A549 (cell line): ENCODE results near the gene UBTD2. TPM values are rescaled to one million over a fixed set of nuclear protein-coding genes. Genes with fewer than 3 reads are reported as not detected.

ENCODE experiments used
- ATAC-seq, 2 experiments: fragments of 200-7000 bp in 1 of 2; fragments of >200 bp in 1 of 2; cut with Nextera tagmentation in 1 of 2; cut with Tn5 transposase in 1 of 2; 3 replicates each; pipeline versions ENCODE4 v1.8.0 to v1.9.1; 2018 to 2020; ENCODE audit warnings: mild to moderate bottlenecking in 1 of 2, moderate library complexity in 1 of 2
- CTCF ChIA-PET: fragments of 300-600 bp; sonication (Branson Sonifier 250); formaldehyde crosslinking; extraction: SDS; loops from one replicate; lab custom pipeline; 2021; ENCODE audit warnings: antibody characterized with exemption, inconsistent platforms; lab: Yijun Ruan, JAX
- POLR2A ChIA-PET: fragments of 350-600 bp; formaldehyde crosslinking; extraction: SDS; loops from one replicate; lab custom pipeline; 2021; ENCODE audit warnings: antibody characterized with exemption, inconsistent platforms; lab: Yijun Ruan, JAX
- DNase-seq, 2 experiments: peaks; one replicate each; pipeline versions ENCODE4 v3.0.0 to v3.0.0-alpha.2; 2011 to 2016; ENCODE audit warnings: low read depth in 1 of 2, low spot score in 1 of 2
- FAIRE-seq: peaks from 2 replicates; lab custom pipeline; 2011; peaks lifted over from hg19 to GRCh38; lab: Jason Lieb, UNC
- H3K27ac ChIP-seq, 2 experiments: fragments of >200 bp; sonication (Bioruptor Twin); formaldehyde crosslinking; 3 replicates each; pipeline ENCODE4 v1.5.1; 2016 to 2017
- H3K4me1 ChIP-seq: fragments of >200 bp; sonication (Bioruptor Twin); formaldehyde crosslinking; 3 replicates; pipeline ENCODE4 v1.6.1; 2016
- H3K4me2 ChIP-seq: fragments of >200 bp; sonication (Bioruptor Twin); formaldehyde crosslinking; 3 replicates; pipeline ENCODE4 v1.6.1; 2016
- H3K4me3 ChIP-seq: fragments of >200 bp; sonication (Bioruptor Twin); formaldehyde crosslinking; 3 replicates; pipeline ENCODE4 v1.5.1; 2016
- H3K9me3 ChIP-seq: fragments of >200 bp; sonication (Bioruptor Twin); formaldehyde crosslinking; 3 replicates; pipeline ENCODE4 v1.6.1; 2016
- BHLHE40 ChIP-seq: IDR thresholded peaks from 2 replicates; pipeline ENCODE4 v1.6.1; 2012; ENCODE audit warnings: low read depth, low read length, inconsistent platforms
- CBX2 ChIP-seq: fragments of 200-600 bp; sonication (generic); IDR thresholded peaks from 2 replicates; pipeline ENCODE4 v1.6.1; 2016; ENCODE audit warnings: low read depth, mild to moderate bottlenecking, borderline replicate concordance
- CEBPB ChIP-seq, 2 experiments: fragments of >200 bp in 1 of 2; sonication (Bioruptor Twin) in 1 of 2; formaldehyde crosslinking in 1 of 2; IDR thresholded peaks; 2 replicates each; pipeline ENCODE4 v1.6.1; 2012 to 2016
- CHD2 ChIP-seq: fragments of 150-350 bp; IDR thresholded peaks from 2 replicates; pipeline ENCODE4 v1.6.1; 2014; ENCODE audit warnings: low read length; ENCODE audit not compliant: partially characterized antibody
- CTCF ChIP-seq: fragments of >200 bp; sonication (Bioruptor Twin); formaldehyde crosslinking; IDR thresholded peaks from 3 replicates; pipeline ENCODE4 v1.5.1; 2016
- EHMT2 ChIP-seq: fragments of 200-600 bp; sonication (generic); IDR thresholded peaks from 2 replicates; pipeline ENCODE4 v1.6.1; 2016; ENCODE audit warnings: antibody characterized with exemption, low read depth, mild to moderate bottlenecking, moderate library complexity
- FOSB ChIP-seq: fragments of 250-450 bp; sonication (Bioruptor Pico); IDR thresholded peaks from 2 replicates; pipeline ENCODE4 v1.5.0; 2020; ENCODE audit warnings: mild to moderate bottlenecking, moderate library complexity
- FOSL2 ChIP-seq, 2 experiments: fragments of 450-650 bp in 1 of 2; fragments of >200 bp in 1 of 2; sonication (Bioruptor Twin) in 1 of 2; formaldehyde crosslinking; IDR thresholded peaks; 2 replicates each; pipeline versions ENCODE4 v1.5.0 to v1.6.1; 2016 to 2020; ENCODE audit warnings: mild to moderate bottlenecking in 1 of 2, moderate library complexity in 1 of 2
- FOXS1 ChIP-seq: fragments of 250-450 bp; sonication (Bioruptor Pico); IDR thresholded peaks from 2 replicates; pipeline ENCODE4 v1.5.0; 2020; ENCODE audit warnings: mild to moderate bottlenecking, moderate library complexity
- HDAC2 ChIP-seq: fragments of 200-600 bp; sonication (generic); IDR thresholded peaks from 2 replicates; pipeline ENCODE4 v1.6.1; 2016
- HEYL ChIP-seq: fragments of 250-450 bp; sonication (Bioruptor Pico); IDR thresholded peaks from 2 replicates; pipeline ENCODE4 v1.8.0; 2021; ENCODE audit warnings: mild to moderate bottlenecking, moderate library complexity
- HMGXB4 ChIP-seq: fragments of 250-450 bp; sonication (Bioruptor Pico); IDR thresholded peaks from 2 replicates; pipeline ENCODE4 v1.5.0; 2021; ENCODE audit warnings: mild to moderate bottlenecking, moderate library complexity, borderline replicate concordance
- HOXA7 ChIP-seq: fragments of 250-450 bp; sonication (Bioruptor Pico); IDR thresholded peaks from 2 replicates; pipeline ENCODE4 v1.5.0; 2020; ENCODE audit warnings: mild to moderate bottlenecking, moderate library complexity
- KDM1A ChIP-seq: fragments of 200-600 bp; sonication (generic); IDR thresholded peaks from 2 replicates; pipeline ENCODE4 v1.6.1; 2016; ENCODE audit warnings: low read depth, mild to moderate bottlenecking
- KDM5A ChIP-seq: fragments of 200-600 bp; sonication (generic); IDR thresholded peaks from 2 replicates; pipeline ENCODE4 v1.6.1; 2016; ENCODE audit warnings: antibody characterized with exemption, mild to moderate bottlenecking
- MAZ ChIP-seq: fragments of 150-350 bp; IDR thresholded peaks from 2 replicates; pipeline ENCODE4 v1.6.1; 2014; ENCODE audit warnings: antibody characterized with exemption, low read depth, low read length, borderline replicate concordance
- NPAS2 ChIP-seq: fragments of 250-450 bp; sonication (Bioruptor Pico); IDR thresholded peaks from 2 replicates; pipeline ENCODE4 v1.8.0; 2022; ENCODE audit warnings: mild to moderate bottlenecking, moderate library complexity, borderline replicate concordance
- NR3C1 ChIP-seq: fragments of >200 bp; sonication (Bioruptor Twin); formaldehyde crosslinking; IDR thresholded peaks from 3 replicates; pipeline ENCODE4 v1.6.1; 2017
- POLR2AphosphoS2 ChIP-seq: conservative IDR thresholded peaks from 2 replicates; pipeline ENCODE4 v1.6.1; 2012; ENCODE audit warnings: low read length, improper control_type of control experiment, inconsistent platforms
- RCOR1 ChIP-seq: fragments of 150-350 bp; IDR thresholded peaks from 2 replicates; pipeline ENCODE4 v1.6.1; 2014; ENCODE audit warnings: antibody characterized with exemption, low read length, low read depth
- RNF2 ChIP-seq: fragments of 200-600 bp; sonication (generic); IDR thresholded peaks from 2 replicates; pipeline ENCODE4 v1.6.1; 2016; ENCODE audit warnings: low read depth, mild to moderate bottlenecking, antibody characterized with exemption, moderate library complexity, borderline replicate concordance
- SREBF2 ChIP-seq: fragments of 450-650 bp; IDR thresholded peaks from 2 replicates; pipeline ENCODE4 v1.6.1; 2014; ENCODE audit warnings: mild to moderate bottlenecking, moderate library complexity
- TFCP2L1 ChIP-seq: fragments of 250-450 bp; sonication (Bioruptor Pico); IDR thresholded peaks from 2 replicates; pipeline ENCODE4 v1.5.0; 2021; ENCODE audit warnings: mild to moderate bottlenecking
- ZFP36 ChIP-seq: fragments of 450-650 bp; IDR thresholded peaks from 2 replicates; pipeline ENCODE4 v1.6.1; 2014; ENCODE audit warnings: borderline replicate concordance; ENCODE audit not compliant: partially characterized antibody
- ZSCAN20 ChIP-seq: fragments of 250-450 bp; sonication (Bioruptor Pico); IDR thresholded peaks from 2 replicates; pipeline ENCODE4 v1.8.0; 2022; ENCODE audit warnings: mild to moderate bottlenecking, moderate library complexity
- WGBS: methylation state at CpG from one replicate; pipeline ENCODE4 v1.1.6; 2017; ENCODE audit errors: missing lambda C conversion rate; 5-methylcytosine and 5-hydroxymethylcytosine counted together
- polyA plus RNA-seq, 4 experiments: library from polyadenylated mRNA; depleted of rRNA in 3 of 4; stranded (reverse); fragments of >200 nt; fragmentation: RNase III in 1 of 4; extraction: RNeasy Plus Mini Kit Qiagen cat#74134 plus additional on column Dnase treatment in 1 of 4; gene quantifications; 2 replicates in 3 of 4; 3 replicates in 1 of 4; pipeline ENCODE4 v1.2.3, GENCODE V29; 2011 to 2017

UBTD2 gene
- polyA plus RNA-seq, 2 of the 4 experiments (the other 2 are of a cell fraction), result 16.4 to 20.9 TPM

DNA sequence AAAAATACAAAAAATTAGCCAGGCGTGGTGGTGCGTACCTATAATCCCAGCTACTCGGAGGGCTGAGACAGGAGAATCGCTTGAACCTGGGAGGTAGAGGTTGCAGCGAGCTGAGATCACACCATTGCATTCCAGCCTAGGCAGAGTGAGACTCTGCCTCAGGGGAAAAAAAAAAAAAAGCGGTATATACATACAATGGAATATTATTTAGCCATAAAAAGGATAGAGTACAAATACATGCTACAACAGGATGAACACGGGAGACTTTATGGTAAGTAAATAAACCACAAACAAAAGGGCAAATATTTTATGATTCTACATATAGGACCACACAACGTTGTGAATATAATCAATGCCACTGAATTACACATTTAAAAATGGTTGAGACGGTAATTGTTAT is 5.2 kb downstream of the UBTD2 start:
- POLR2A ChIA-PET, result no interaction called here
- no peak overlapping the region for H3K4me3 ChIP-seq
- no peak overlapping the region for H3K27ac ChIP-seq
- no peaks in the 10 kb centered on the region for H3K9me3 ChIP-seq
- no peak for TF ChIP-seq KDM1A
- TF ChIP-seq NR3C1, result no peak
- no peak for TF ChIP-seq TFCP2L1 (CRISPR knock-in tag)
- TF ChIP-seq POLR2AphosphoS2, result no peak
- no peak for TF ChIP-seq ZSCAN20 (CRISPR knock-in tag)
- no peak for TF ChIP-seq RCOR1
- no peak for TF ChIP-seq FOXS1 (CRISPR knock-in tag)
- no peak for TF ChIP-seq HOXA7
- no peak for TF ChIP-seq FOSB (CRISPR knock-in tag)
- TF ChIP-seq, all 56 proteins: peak for 0
- peaks cover 44% of the 10 kb centered on the region for H3K4me1 ChIP-seq
- 95% methylated on average over 9 of the region's 9 CpGs for WGBS
- ATAC-seq, result no peak
- H3K4me2 ChIP-seq, result no peak overlapping the region
- no peak for FAIRE-seq
- CTCF ChIA-PET, result interaction anchor here (0.5 kb wide), 1 partner anchor 25 kb away, joined by 3 read pairs; no protein-coding TSS in a partner anchor
- DNase-seq, result no peak

- DNase-seq (peak in 1 of 2 experiments; percentile 46), ATAC-seq (peak; percentile 59 to 85; a peak in 5 of 6 replicates), FAIRE-seq (no peak)
- CTCF ChIA-PET, result interaction anchor here (1.2 to 1.3 kb wide), 3 partner anchors 9 to 88 kb away, joined by 4 to 6 read pairs (median 4); partner anchors contain the start of gene STK10
- Histone ChIP-seq H3K4me2 (peak overlapping the region; percentile 58), H3K27ac (peak overlapping the region in 1 of 2 experiments; percentile 12; a peak in 1 of 6 replicates)
- WGBS, result 53% methylated on average over 3 of the region's 3 CpGs
- TF ChIP-seq CHD2 (no peak), KDM5A (no peak), RNF2 (no peak), CEBPB (IDR thresholded peaks at IDR 0.05) (peak in 1 of 2 experiments; percentile 20; a peak in 1 of 4 replicates), CBX2 (no peak), FOSL2 (IDR thresholded peaks at IDR 0.05) (no peak), FOSL2 (CRISPR knock-in tag; IDR thresholded peaks at IDR 0.05) (peak; percentile 71), ZFP36 (no peak), HDAC2 (no peak), NPAS2 (CRISPR knock-in tag) (no peak), KDM1A (no peak), BHLHE40 (no peak), CTCF (no peak)
- TF ChIP-seq, all 56 proteins: peak for 2
- Histone ChIP-seq H3K4me1 (peaks cover 34% of the 10 kb centered on the region), H3K4me3 (no peak overlapping the region), H3K9me3 (no peaks in the 10 kb centered on the region)
- POLR2A ChIA-PET, result no interaction called here
These were observed 7.3 kb downstream of the UBTD2 start for GRCh38 chr5:172276214-172276613.

DNA sequence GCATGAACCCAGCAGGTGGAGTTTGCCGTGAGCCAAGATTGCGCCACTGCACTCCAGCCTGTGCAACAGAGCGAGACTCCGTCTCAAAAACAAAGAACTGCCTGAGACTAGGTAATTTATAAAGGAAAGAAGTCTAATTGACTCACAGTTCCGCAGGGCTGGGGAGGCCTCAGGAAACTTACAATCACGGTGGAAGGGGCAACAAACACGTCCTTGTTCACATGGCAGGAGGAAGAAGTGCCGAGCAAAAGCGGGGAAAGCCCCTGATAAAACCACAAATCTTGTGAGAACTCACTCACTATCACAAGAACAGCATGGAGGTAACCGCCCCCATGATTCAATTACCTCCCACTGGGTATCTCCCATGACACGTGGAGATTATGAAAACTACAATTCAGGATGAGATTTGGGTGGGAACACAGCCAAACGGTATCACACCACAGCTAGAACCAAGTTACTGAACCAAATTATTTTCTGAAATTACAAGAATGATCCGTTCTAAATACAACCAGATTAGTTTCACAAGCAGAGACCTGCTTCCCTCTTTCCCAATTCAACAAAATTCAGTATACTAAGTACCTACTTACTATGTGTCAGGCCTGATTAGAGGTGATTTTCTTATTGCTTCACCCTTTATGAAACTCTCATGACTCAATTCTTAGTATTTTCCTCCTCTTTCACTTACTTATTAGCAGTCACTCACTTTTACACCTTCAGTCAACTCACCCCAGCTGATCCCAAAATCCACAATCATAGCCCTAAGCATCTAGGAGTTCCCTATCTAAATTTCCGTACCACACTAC is 8.4 kb downstream of the UBTD2 start:
- Histone ChIP-seq H3K4me1 (peaks cover 27% of the 10 kb centered on the region), H3K4me2 (peak overlapping the region; percentile 58; the same call in 1 of the 3 replicates), H3K27ac (no peak overlapping the region), H3K4me3 (no peak overlapping the region), H3K9me3 (no peaks in the 10 kb centered on the region)
- POLR2A ChIA-PET, result no interaction called here
- no peak for TF ChIP-seq MAZ
- TF ChIP-seq EHMT2, result no peak
- TF ChIP-seq CEBPB (IDR thresholded peaks at IDR 0.05), result no peak
- no peak for TF ChIP-seq CBX2
- no peak for TF ChIP-seq SREBF2
- TF ChIP-seq HMGXB4 (CRISPR knock-in tag), result no peak
- no peak for TF ChIP-seq HEYL
- CTCF ChIA-PET, result interaction anchor here (1.2 kb wide), 2 partner anchors 10 to 18 kb away, joined by 4 to 6 read pairs; no protein-coding TSS in a partner anchor
- ATAC-seq (no peak), DNase-seq (no peak), FAIRE-seq (no peak)
- 84% methylated on average over 14 of the region's 14 CpGs for WGBS
